ENCODE measurements around the gene RRBP1. TPM values are rescaled to one million over a fixed set of nuclear protein-coding genes. Genes with fewer than 3 reads are reported as not detected.

The RRBP1 gene
- total and polyA plus RNA-seq, 2 donors (not counting 3 experiments of a cell fraction or from before 2014, with no cell fraction given) = 50.3 to 236 TPM

DNA sequence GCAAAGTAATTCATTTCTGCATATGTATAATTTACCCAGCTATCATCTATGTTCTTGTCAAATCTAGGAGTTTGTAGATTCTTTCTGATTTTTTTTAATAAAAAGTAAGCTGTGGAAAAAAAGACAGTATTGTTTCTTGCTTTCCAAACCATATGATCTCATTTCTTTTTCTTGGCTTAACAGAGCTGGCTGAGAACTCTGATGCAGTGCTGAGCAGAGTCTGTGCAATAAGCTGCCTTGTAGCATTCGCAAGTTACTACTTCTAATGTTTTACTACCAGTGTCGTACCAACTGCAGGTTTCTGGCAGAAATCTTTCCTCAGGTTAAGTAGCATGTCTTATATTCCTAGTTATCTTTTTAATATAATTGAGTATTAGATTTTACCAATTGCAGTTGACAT is 15.6 kb downstream of the RRBP1 start:
- Histone ChIP-seq H2AFZ (ENCODE audit: low read depth, low read length) (no peak overlapping the region), H3K4me1 (ENCODE audit: control insufficient read depth, extremely low read depth, insufficient read depth, low read length) (peaks cover 27% of the 10 kb centered on the region), H3K4me3 (replicated peaks in 1 of 3; ENCODE audit: insufficient read depth in 1 of 3, low read depth in 1 of 3, low read length in 3 of 3) (no peak overlapping the region), H3K79me2 (ENCODE audit: control insufficient read depth, insufficient read depth, low read length) (peaks cover 72% of the 10 kb centered on the region), H4K20me1 (replicated peaks; ENCODE audit: control insufficient read depth, extremely low read depth, insufficient read depth, low read length) (peaks cover 4% of the 10 kb centered on the region), H3K27ac (ENCODE audit: insufficient read depth, low read depth, low read length) (peak overlapping the region; percentile 89), H3K9ac (replicated peaks; ENCODE audit: extremely low read depth, insufficient read depth, low read length) (peak overlapping the region; percentile 66), H3K9me3 (replicated peaks; ENCODE audit: control insufficient read depth, insufficient read depth, low read length) (no peaks in the 10 kb centered on the region), H3K36me3 (ENCODE audit: control insufficient read depth in 2 of 2, extremely low read depth in 1 of 2, insufficient read depth in 2 of 2, low read length in 2 of 2) (peaks cover 0 to 2% of the 10 kb centered on the region in 2 experiments), H3K4me2 (ENCODE audit: insufficient read depth, low read length) (peak overlapping the region; percentile 87), H3K9me1 (replicated peaks; ENCODE audit: control insufficient read depth, extremely low read depth, insufficient read depth, low read length) (no peaks in the 10 kb centered on the region), H3K27me3 (ENCODE audit: control insufficient read depth in 2 of 2, insufficient read depth in 2 of 2, low read length in 2 of 2) (no peaks in the 10 kb centered on the region)
- dilution Hi-C loops (cut with MboI; ENCODE audit: extremely low pct_ligation_motif_present, low sequenced_read_pairs) = no loop called here
- no TSS peak for BruUV-seq (replicated peaks)
- no peak for TF ChIP-seq EZH2 (IDR thresholded peaks at IDR 0.05; ENCODE audit: borderline replicate concordance, low read depth, low read length, severe bottlenecking)
- TF ChIP-seq, protein P1, sequence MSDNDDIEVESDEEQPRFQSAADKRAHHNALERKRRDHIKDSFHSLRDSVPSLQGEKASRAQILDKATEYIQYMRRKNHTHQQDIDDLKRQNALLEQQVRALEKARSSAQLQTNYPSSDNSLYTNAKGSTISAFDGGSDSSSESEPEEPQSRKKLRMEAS (IDR thresholded peaks at IDR 0.05; ENCODE audit: insufficient read depth, insufficient read length) = no peak
- TF ChIP-seq FOS (IDR thresholded peaks at IDR 0.05; ENCODE audit: borderline replicate concordance, insufficient read depth, low read length) = no peak
- peak; percentile 50 for FAIRE-seq
- ChIA-PET POLR2A (interaction anchor here (0.6 to 2.2 kb wide), 3 partner anchors 15 to 301 kb away, joined by 3 to 12 read pairs (median 3); partner anchors contain the start of gene RRBP1), CTCF (interaction anchor here (0.7 to 4.1 kb wide), 16 partner anchors 9 to 330 kb away, joined by 3 to 28 read pairs (median 4); partner anchors contain the start of genes RRBP1 and SNX5)
- DNase-seq (ENCODE audit: low read depth, low spot score) = peak; percentile 76
- intact Hi-C loops (cut with micrococcal nuclease) = loop anchor here (1.0 kb wide), 1 partner anchor 14 kb away; no protein-coding TSS in a partner anchor

DNA sequence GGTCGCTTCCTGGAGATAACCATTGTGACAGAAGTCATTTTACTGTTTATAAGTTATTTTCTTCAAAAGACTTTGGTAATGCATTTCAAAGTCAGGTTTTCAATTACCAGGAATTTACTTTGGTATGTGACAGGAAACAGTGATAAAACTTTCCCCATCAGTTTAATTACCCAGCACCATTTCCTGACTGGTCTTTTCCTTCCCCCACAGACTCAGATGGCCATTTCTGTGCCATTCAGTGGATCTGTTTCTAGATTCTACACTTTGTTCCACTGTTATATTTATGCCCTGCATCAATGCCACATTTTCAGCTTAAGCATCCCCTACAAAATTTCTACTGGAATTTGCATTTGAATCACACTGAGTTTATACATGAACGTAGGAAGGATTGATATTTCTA is 16.3 kb downstream of the RRBP1 start:
- H3K9me1 ChIP-seq (replicated peaks; ENCODE audit: control insufficient read depth, extremely low read depth, insufficient read depth, low read length) = no peaks in the 10 kb centered on the region
- no peaks in the 10 kb centered on the region for H3K27me3 ChIP-seq (ENCODE audit: control insufficient read depth in 2 of 2, insufficient read depth in 2 of 2, low read length in 2 of 2)
- H3K4me2 ChIP-seq (ENCODE audit: insufficient read depth, low read length) = peak overlapping the region; percentile 87
- peaks cover 4% of the 10 kb centered on the region for H4K20me1 ChIP-seq (replicated peaks; ENCODE audit: control insufficient read depth, extremely low read depth, insufficient read depth, low read length)
- H2AFZ ChIP-seq (ENCODE audit: low read depth, low read length) = no peak overlapping the region
- dilution Hi-C loops (cut with MboI; ENCODE audit: extremely low pct_ligation_motif_present, low sequenced_read_pairs) (no loop called here), intact Hi-C loops (cut with micrococcal nuclease) (loop anchor here (1.0 kb wide), 2 partner anchors 10 to 15 kb away; no protein-coding TSS in a partner anchor)
- TF ChIP-seq JUN (IDR thresholded peaks at IDR 0.05; ENCODE audit: borderline replicate concordance, insufficient read depth, insufficient read length, low read depth) (peak; percentile 49), FOS (IDR thresholded peaks at IDR 0.05; ENCODE audit: borderline replicate concordance, insufficient read depth, low read length) (peak; percentile 8), GATA2 (IDR thresholded peaks at IDR 0.05; ENCODE audit: insufficient read depth, insufficient read length, low read depth, low read length) (no peak), MYC (IDR thresholded peaks at IDR 0.05; ENCODE audit: low read depth, low read length) (no peak)
- DNase-seq (ENCODE audit: low read depth, low spot score) (peak; percentile 65), FAIRE-seq (peak; percentile 54)
- peak overlapping the region; percentile 66 for H3K9ac ChIP-seq (replicated peaks; ENCODE audit: extremely low read depth, insufficient read depth, low read length)
- H3K4me3 ChIP-seq (replicated peaks in 1 of 3; ENCODE audit: insufficient read depth in 1 of 3, low read depth in 1 of 3, low read length in 3 of 3) = peak overlapping the region in 1 of 3 experiments; percentile 36
- peaks cover 0 to 2% of the 10 kb centered on the region in 2 experiments for H3K36me3 ChIP-seq (ENCODE audit: control insufficient read depth in 2 of 2, extremely low read depth in 1 of 2, insufficient read depth in 2 of 2, low read length in 2 of 2)
- ChIA-PET POLR2A (interaction anchor here (0.6 to 2.2 kb wide), 2 partner anchors 16 to 160 kb away, joined by 3 to 12 read pairs; partner anchors contain the start of gene RRBP1), CTCF (interaction anchor here (1.2 to 4.1 kb wide), 8 partner anchors 10 to 303 kb away, joined by 3 to 28 read pairs (median 6); partner anchors contain the start of genes RRBP1 and SNX5)
- peaks cover 74% of the 10 kb centered on the region for H3K79me2 ChIP-seq (ENCODE audit: control insufficient read depth, insufficient read depth, low read length)
- peaks cover 27% of the 10 kb centered on the region for H3K4me1 ChIP-seq (ENCODE audit: control insufficient read depth, extremely low read depth, insufficient read depth, low read length)
- BruUV-seq (replicated peaks) = no TSS peak
- H3K9me3 ChIP-seq (replicated peaks; ENCODE audit: control insufficient read depth, insufficient read depth, low read length) = no peaks in the 10 kb centered on the region
- H3K27ac ChIP-seq (ENCODE audit: insufficient read depth, low read depth, low read length) = peak overlapping the region; percentile 89
